Gastroesophageal sphincter (tissue), 4 donors: Measurements from ENCODE around the gene PDE1C. TPM values are rescaled to one million over a fixed set of nuclear protein-coding genes. Genes with fewer than 3 reads are reported as not detected.

Experiments
- ATAC-seq: fragments of 150-250 bp; one replicate; pipeline ENCODE4 v1.9.1; 2016; ENCODE audit warnings: mild to moderate bottlenecking, moderate library complexity
- H3K27ac ChIP-seq, 4 donors: fragments of 200-600 bp; sonication (generic) in 3 of 4; 1 replicate in 3 of 4; 2 replicates in 1 of 4; pipeline ENCODE4 v1.5.1; 2016 to 2019
- H3K27me3 ChIP-seq: fragments of 200-600 bp; sonication (generic); one replicate; pipeline ENCODE4 v1.5.1; 2019
- H3K36me3 ChIP-seq, 2 donors: fragments of 200-600 bp; sonication (generic); one replicate each; pipeline ENCODE4 v1.5.1; 2019; ENCODE audit warnings: control low read depth in 1 of 2
- H3K4me1 ChIP-seq, 3 donors: fragments of 200-600 bp; sonication (generic); 1 replicate in 2 of 3; 2 replicates in 1 of 3; pipeline ENCODE4 v1.5.1; 2016 to 2019; ENCODE audit warnings: control low read depth in 2 of 3
- H3K4me3 ChIP-seq, 2 donors: fragments of 200-600 bp; sonication (generic); one replicate each; pipeline ENCODE4 v1.5.1; 2019; ENCODE audit warnings: mild to moderate bottlenecking in 1 of 2, moderate library complexity in 1 of 2
- H3K9me3 ChIP-seq, 3 donors: fragments of 200-600 bp; sonication (generic); one replicate each; pipeline ENCODE4 v1.5.1; 2017 to 2019; ENCODE audit warnings: control low read depth in 2 of 3
- EP300 ChIP-seq: sonication (generic); formaldehyde crosslinking; IDR thresholded peaks from one replicate; pipeline ENCODE4 v1.6.1; 2017; ENCODE audit warnings: antibody characterized with exemption, mild to moderate bottlenecking
- POLR2A ChIP-seq, 2 donors: fragments of 450-650 bp; IDR thresholded peaks; one replicate each; pipeline ENCODE4 v1.6.1; 2017; ENCODE audit warnings: antibody characterized with exemption in 2 of 2, mild to moderate bottlenecking in 2 of 2, moderate library complexity in 1 of 2
- POLR2AphosphoS5 ChIP-seq: sonication (generic); formaldehyde crosslinking; IDR thresholded peaks from one replicate; pipeline ENCODE4 v1.6.1; 2017; ENCODE audit warnings: antibody characterized with exemption
- WGBS, 2 donors: methylation state at CpG; one replicate each; pipeline ENCODE4 v1.1.5; 2018; ENCODE audit warnings: low coverage in 1 of 2; 5-methylcytosine and 5-hydroxymethylcytosine counted together
- total RNA-seq, 4 donors: library from RNA; depleted of rRNA; stranded (reverse); fragments of >200 nt; gene quantifications; one replicate each; pipeline ENCODE4 v1.1.0, GENCODE V29; 2016
- TF ChIP-seq, protein P1 (sequence below), 4 experiments: fragments of 200-600 bp in 2 of 4; fragments of 450-650 bp in 2 of 4; sonication (generic) in 1 of 4; IDR thresholded peaks; one replicate each; pipeline ENCODE4 v1.5.1; 2017 to 2019; ENCODE audit warnings: antibody characterized with exemption in 4 of 4, mild to moderate bottlenecking in 2 of 4, moderate library complexity in 2 of 4

Gene PDE1C
- total RNA-seq, 4 donors from 2014 or later, result 17.2 to 28.8 (median 21.7) TPM

DNA sequence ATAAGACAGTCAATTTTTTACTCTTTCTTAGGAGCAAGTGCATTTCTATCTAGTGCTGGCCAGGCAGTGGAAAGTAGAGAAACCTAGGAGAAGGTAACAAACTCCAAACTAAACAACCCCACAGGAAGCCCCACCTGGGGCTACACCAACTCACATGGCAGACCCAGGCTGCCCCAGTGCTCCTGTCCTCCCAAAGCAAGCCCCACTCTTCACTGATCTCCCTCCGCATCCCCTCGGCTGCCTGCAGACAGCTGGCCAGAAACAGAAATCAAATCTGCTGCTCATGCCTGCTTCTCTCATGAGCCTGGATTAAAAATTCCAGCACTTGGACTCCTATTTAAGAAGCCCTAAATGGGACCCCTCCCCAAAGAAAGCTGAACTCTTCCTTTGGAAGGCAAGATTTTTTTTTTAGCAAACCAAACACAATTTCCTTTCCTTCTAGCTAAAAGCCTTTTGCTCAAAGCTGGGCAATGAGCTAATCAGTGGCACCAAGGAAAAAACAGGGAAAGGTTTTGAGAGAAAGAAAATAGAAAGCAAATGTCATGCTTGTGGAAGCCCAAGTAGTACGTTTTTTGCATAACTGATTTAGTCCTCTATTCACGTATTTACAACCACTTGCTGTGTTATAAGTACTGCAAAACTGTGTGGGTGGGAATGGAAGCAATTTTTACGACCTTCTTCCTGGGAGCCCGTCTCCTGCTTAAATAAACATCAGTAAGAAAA is 10.8 kb downstream of the PDE1C start:
- H3K4me3 ChIP-seq, result peak overlapping the region; percentile 1 to 18
- H3K27me3 ChIP-seq, result no peaks in the 10 kb centered on the region
- H3K27ac ChIP-seq, result peak overlapping the region; percentile 34 to 61 (median 54)
- WGBS, 2 donors, result 8 to 21% methylated on average over 4 to 6 of the region's 6 CpGs
- no peaks in the 10 kb centered on the region for H3K9me3 ChIP-seq
- no peaks in the 10 kb centered on the region for H3K36me3 ChIP-seq
- peaks cover 5 to 45% (median 6%) of the 10 kb centered on the region in 3 donors for H3K4me1 ChIP-seq
- no peak for TF ChIP-seq POLR2AphosphoS5
- no peak for ATAC-seq

DNA sequence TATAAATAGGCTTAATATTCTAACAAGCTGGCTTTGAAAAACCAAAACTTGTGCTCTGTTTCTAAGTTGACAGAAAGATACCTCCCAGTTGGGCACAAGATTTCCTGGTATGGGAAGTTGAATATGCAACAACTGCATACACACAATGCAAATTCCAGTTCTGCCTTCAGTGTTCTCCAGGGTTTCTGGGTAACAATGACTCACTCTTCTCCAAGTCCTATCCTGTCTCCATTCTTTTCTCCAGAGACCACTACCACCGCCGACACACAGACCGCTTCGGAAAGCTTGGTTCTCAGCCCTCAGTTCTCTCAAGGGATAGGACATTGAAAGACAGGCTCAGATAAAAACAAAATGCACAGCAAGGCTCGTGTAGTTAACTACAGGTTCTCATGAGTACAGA is 12.2 kb downstream of the PDE1C start:
- Histone ChIP-seq H3K4me3 (no peak overlapping the region), H3K4me1 (peaks cover 5 to 44% (median 6%) of the 10 kb centered on the region in 3 donors), H3K9me3 (no peaks in the 10 kb centered on the region), H3K27ac (peak overlapping the region in 1 of 4 donors; percentile 1), H3K36me3 (no peaks in the 10 kb centered on the region), H3K27me3 (no peaks in the 10 kb centered on the region)
- TF ChIP-seq POLR2AphosphoS5, result no peak
- no peak for TF ChIP-seq EP300
- TF ChIP-seq, protein P1, sequence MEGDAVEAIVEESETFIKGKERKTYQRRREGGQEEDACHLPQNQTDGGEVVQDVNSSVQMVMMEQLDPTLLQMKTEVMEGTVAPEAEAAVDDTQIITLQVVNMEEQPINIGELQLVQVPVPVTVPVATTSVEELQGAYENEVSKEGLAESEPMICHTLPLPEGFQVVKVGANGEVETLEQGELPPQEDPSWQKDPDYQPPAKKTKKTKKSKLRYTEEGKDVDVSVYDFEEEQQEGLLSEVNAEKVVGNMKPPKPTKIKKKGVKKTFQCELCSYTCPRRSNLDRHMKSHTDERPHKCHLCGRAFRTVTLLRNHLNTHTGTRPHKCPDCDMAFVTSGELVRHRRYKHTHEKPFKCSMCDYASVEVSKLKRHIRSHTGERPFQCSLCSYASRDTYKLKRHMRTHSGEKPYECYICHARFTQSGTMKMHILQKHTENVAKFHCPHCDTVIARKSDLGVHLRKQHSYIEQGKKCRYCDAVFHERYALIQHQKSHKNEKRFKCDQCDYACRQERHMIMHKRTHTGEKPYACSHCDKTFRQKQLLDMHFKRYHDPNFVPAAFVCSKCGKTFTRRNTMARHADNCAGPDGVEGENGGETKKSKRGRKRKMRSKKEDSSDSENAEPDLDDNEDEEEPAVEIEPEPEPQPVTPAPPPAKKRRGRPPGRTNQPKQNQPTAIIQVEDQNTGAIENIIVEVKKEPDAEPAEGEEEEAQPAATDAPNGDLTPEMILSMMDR (IDR thresholded peaks at IDR 0.05), result no peak
- no peak for TF ChIP-seq POLR2A (IDR thresholded peaks at IDR 0.05)
- 60% methylated on average over 5 of the region's 5 CpGs; no CpG with 5 or more reads in 1 of the 2 donors for WGBS, 2 donors
- no peak for ATAC-seq

DNA sequence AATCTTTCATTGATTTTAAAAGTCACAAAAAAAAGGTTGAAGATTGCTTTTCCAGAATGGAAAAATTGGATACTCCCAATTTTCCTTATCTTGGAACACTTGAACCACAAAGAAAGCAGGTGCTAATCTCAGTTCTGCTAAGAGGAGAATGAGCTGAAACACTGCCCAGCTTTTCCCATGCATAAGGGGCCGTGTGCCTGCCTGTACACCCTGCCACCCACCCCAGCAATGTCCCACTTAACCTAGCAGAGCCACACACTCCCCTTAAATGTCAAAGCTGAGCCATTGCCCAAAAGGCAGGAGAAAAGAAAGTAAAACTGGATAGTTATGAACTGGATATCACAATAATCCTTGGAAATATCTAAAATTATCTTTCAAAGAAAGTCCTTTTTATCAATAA is 13.4 kb downstream of the PDE1C start:
- no peak overlapping the region for H3K27ac ChIP-seq

DNA sequence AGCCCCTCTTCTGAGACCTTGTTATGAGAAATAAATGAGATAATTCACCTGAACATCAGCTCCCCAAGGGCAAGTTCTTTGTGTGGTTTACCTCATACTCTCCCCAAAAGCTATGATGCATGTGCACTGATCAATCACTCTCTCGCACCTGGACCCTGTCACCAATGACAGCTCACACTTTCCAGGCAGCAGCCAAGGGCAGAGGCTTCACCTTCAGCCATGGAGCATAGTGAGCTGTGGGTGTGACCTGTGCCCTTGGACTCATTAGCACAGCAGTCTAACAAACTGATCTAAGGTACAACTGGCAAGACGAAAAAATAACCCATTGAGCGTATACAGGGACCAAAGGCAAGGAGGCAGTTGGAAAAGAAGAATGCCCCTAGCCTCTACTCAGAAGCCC is 17.0 kb downstream of the PDE1C start:
- no peak for ATAC-seq
- TF ChIP-seq POLR2AphosphoS5, result no peak
- no peak for TF ChIP-seq EP300
- TF ChIP-seq POLR2A (IDR thresholded peaks at IDR 0.05), result no peak
- Histone ChIP-seq H3K27me3 (no peaks in the 10 kb centered on the region), H3K27ac (no peak overlapping the region), H3K4me3 (no peak overlapping the region), H3K4me1 (peaks cover 4 to 24% (median 5%) of the 10 kb centered on the region in 3 donors), H3K9me3 (no peaks in the 10 kb centered on the region), H3K36me3 (no peaks in the 10 kb centered on the region)
- WGBS, 2 donors, result 84 to 100% methylated on average over 1 to 3 of the region's 3 CpGs

More for the DNA sequence above, 13.4 kb downstream of the PDE1C start:
- Histone ChIP-seq H3K9me3 (no peaks in the 10 kb centered on the region), H3K36me3 (no peaks in the 10 kb centered on the region), H3K27me3 (no peaks in the 10 kb centered on the region), H3K4me3 (no peak overlapping the region), H3K4me1 (peaks cover 5 to 36% (median 6%) of the 10 kb centered on the region in 3 donors)
- ATAC-seq, result no peak
- TF ChIP-seq POLR2A (IDR thresholded peaks at IDR 0.05), result no peak
- no peak for TF ChIP-seq EP300
- TF ChIP-seq, protein P1 (IDR thresholded peaks at IDR 0.05), result no peak
- no peak for TF ChIP-seq POLR2AphosphoS5
- 25% methylated on average over 1 of the region's 1 CpG; no CpG with 5 or more reads in 1 of the 2 donors for WGBS, 2 donors

DNA sequence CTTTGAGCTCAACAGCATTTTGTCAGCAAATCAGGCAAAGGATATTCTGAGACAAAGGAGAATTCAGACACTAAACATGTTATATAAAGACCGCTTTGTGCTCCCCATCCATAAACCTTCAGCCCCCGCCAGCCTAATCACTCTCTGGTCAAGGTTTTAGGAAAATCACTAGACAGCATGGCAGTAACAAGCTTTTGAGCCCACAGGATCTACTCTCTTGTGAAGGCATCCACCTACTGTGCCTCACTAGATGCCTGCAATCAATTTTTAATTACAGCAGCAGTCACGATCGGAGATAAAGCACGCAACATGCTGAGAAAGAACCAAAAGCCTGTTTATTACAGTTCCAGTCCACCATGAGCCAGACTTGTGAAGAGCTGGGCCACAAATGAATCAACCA is 19.1 kb downstream of the PDE1C start:
- Histone ChIP-seq H3K9me3 (no peaks in the 10 kb centered on the region), H3K27me3 (no peaks in the 10 kb centered on the region), H3K36me3 (no peaks in the 10 kb centered on the region), H3K4me1 (peaks cover 0 to 21% (median 4%) of the 10 kb centered on the region in 3 donors), H3K4me3 (no peak overlapping the region), H3K27ac (no peak overlapping the region)
- no peak for ATAC-seq
- 81 to 86% methylated on average over 5 of the region's 5 CpGs for WGBS, 2 donors
- TF ChIP-seq, protein P1 (IDR thresholded peaks at IDR 0.05), result no peak
- TF ChIP-seq EP300, result no peak
- no peak for TF ChIP-seq POLR2AphosphoS5
- TF ChIP-seq POLR2A (IDR thresholded peaks at IDR 0.05), result no peak

DNA sequence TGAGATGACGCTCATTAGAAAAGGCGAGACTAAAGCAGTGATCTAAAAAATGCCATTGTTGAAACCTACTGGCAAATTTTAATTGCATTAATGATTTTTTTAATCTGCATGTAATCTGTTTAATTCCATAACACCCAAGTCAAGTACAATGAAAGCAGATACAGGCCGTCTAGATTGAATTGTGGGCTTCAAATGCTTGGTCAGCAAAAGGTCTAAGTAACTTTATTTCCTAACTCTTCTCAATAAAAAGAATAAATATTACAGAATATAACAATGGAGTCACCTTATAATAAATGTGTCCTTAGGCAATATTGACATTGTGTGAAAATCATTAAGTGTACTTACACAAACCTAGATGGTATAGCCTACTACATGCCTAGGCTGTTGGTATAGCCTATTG is 20.6 kb downstream of the PDE1C start:
- Histone ChIP-seq H3K4me3 (no peak overlapping the region), H3K9me3 (no peaks in the 10 kb centered on the region), H3K36me3 (no peaks in the 10 kb centered on the region), H3K27me3 (no peaks in the 10 kb centered on the region), H3K27ac (no peak overlapping the region), H3K4me1 (peaks cover 0 to 21% (median 4%) of the 10 kb centered on the region in 3 donors)
- no peak for ATAC-seq
- TF ChIP-seq POLR2AphosphoS5 (no peak), POLR2A (IDR thresholded peaks at IDR 0.05) (no peak)
- whole genome bisulfite sequencing, 2 donors, result 61 to 67% methylated on average over 3 of the region's 3 CpGs
